GM18873 (cell line): Measurements from ENCODE around the gene PRPF19.

Source experiments
- ATAC-seq: cut with Tn5 transposase; IDR thresholded peaks from one replicate; pipeline ENCODE4 v1.9.1; 2021; ENCODE audit warnings: mild to moderate bottlenecking, moderate library complexity, moderate number of reproducible peaks; ENCODE audit not compliant: unreplicated experiment, low FRiP score

Gene PRPF19

DNA sequence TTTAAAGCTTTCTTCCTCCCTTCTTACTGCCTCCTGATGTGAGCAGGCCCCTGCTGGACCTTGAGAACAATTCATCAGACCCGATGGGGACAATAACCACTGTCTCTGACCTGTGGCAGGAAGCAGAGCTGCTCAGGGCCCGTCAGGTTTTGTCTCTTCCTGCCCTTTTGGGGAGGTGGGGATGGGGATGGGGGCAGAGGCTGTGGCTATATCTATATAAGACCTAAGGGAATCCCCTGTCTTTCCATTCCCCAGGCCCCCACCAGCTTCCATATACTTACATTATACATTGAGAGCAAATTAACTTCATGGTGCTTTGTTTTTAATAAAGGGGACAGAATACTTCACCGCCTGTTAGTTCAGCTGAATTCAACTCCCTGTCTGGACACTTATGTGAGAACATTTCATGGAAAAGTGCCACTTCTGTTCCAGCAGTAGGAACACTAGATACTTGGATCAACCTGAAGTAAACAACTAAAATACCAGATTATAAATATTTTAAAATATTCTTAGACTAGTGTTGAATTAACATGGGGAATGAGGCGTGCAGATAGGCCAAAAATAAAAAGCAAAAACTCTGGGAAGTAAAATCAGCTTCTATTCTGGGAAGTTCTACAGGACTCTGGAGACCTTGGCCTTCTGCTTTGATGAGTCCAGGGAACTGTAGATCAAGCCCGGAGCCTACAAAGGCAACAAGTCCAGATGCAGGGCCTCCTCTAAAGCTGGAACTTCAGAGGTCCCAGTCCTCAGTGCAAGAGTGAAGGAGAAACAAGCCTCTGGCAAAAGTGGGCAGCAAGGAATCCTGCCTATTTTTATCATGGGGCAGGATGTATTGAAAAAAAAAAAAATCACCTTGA is 27.9 kb downstream of the PRPF19 start:
- no peak for ATAC-seq

- no peak for ATAC-seq
These were observed 30.3 kb downstream of the PRPF19 start for GRCh38 chr11:60876168-60876485.

GRCh38 chr11:60875366-60876167 is 30.8 kb downstream of the PRPF19 start:
- no peak for ATAC-seq

GRCh38 chr11:60874421-60875365 is 31.7 kb downstream of the PRPF19 start:
- ATAC-seq, result no peak

DNA sequence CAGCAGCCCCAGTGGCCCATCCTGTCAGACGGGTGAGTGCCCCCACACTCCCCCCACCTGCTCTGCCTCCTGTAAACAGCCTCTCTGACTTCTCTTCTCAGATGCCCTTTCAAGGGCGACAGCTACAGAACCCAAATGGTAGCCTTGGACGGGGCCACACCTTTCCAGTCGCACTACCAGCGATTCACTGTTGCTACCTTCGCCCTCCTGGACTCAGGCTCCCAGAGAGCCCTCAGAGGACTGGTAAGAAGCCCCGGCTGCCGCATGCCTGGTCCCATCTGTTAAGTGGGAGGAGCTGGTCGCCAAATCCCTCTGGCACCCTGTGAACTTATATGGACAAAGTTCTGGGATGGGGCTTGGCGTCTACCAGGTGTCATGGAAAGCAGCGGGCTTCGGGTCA is 32.9 kb downstream of the PRPF19 start:
- ATAC-seq, result no peak

- ATAC-seq, result no peak
These were observed 33.3 kb downstream of the PRPF19 start for GRCh38 chr11:60872961-60873524.

DNA sequence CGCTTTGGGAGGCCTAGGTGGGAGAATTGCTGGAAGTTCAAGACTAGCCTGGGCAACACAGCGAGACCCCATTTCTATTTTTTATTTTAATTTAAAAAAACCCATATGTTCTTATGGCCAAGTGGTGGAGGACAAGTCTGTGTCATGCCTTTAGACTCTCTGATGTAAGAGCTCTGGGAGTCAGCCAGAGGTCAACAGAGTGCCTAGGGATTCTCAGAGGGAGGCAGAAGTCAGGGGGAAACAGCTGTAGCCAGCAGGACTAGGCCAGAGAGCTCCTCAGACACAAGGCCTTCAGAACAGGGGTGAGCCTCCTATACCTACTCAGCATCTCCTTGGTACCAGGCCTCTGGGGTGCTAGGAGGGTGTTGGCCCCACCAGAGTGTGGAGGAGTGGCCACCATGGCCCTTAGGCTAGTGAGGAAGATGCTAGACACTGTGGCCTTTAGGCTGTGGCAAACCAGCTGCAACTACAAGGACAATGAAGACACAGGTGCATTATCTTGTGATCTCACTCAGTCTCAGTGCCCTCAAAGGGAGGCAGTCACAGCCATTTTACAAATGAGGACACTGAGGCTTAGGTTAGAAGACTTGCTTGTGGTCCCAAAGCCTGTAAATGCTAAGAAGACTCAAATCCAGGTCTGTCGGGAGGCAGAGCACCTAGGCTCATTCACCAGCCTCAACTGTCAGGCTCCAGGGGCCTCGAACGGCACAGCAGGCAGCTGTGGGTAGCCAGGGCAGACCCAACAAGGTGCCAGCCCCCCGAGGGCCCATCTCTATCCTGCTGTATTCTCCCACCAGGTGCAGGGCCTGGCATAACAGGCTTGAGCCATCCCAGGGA is 34.0 kb downstream of the PRPF19 start:
- no peak for ATAC-seq

DNA sequence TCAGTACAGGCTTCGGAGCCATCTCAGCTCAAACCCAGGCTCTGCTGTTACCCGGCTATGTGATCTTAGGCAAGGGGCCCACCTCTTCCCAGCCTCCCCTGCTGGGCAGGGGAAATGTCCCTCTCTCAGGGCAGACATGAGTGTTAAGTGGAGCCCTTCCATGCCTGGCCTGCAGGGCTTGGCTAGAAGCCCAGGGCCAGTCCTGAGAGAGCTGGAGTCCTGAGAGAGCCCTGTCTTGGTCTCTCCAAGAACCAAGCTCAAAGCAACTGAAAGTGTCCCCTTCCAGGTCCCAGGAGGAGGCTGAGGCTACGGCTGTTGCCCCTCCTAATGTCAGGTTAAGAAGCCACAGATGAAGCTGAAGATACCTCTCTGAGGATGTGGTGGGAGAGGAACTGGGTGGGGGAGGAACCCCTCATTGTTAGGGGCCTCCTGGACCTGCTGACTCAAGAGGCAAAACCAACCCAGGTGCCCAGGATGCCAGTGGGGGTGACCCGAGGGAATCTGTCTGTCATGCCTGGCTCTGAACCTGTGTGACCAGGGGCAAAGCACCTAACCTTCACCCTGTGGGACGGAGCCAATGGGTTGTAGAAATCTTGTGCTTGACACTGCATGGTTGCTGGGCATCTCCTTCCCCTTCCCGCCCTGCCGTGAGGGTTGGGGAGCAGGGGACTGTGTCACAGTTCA is 34.9 kb downstream of the PRPF19 start:
- ATAC-seq, result no peak

- no peak for ATAC-seq
These were observed 35.5 kb downstream of the PRPF19 start for GRCh38 chr11:60870733-60871377.

- no peak for ATAC-seq
These were observed 36.1 kb downstream of the PRPF19 start for GRCh38 chr11:60870276-60870675.

DNA sequence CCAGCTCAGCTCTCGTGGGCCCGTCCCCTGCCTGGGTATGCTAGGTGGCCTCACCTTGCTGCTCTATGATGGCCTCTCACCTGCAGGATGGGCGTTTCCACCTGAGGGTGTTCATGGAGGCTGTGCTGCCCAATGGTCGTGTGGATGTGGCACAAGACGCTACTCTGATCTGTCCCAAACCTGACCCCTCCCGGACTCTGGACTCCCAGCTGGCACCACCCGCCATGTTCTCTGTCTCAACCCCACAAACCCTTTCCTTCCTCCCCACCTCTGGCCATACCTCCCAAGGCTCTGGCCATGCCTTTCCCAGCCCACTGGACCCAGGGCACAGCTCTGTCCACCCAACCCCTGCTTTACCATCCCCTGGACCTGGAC is 36.9 kb downstream of the PRPF19 start:
- ATAC-seq, result no peak

GRCh38 chr11:60868682-60869450 is 37.5 kb downstream of the PRPF19 start:
- ATAC-seq, result no peak

DNA sequence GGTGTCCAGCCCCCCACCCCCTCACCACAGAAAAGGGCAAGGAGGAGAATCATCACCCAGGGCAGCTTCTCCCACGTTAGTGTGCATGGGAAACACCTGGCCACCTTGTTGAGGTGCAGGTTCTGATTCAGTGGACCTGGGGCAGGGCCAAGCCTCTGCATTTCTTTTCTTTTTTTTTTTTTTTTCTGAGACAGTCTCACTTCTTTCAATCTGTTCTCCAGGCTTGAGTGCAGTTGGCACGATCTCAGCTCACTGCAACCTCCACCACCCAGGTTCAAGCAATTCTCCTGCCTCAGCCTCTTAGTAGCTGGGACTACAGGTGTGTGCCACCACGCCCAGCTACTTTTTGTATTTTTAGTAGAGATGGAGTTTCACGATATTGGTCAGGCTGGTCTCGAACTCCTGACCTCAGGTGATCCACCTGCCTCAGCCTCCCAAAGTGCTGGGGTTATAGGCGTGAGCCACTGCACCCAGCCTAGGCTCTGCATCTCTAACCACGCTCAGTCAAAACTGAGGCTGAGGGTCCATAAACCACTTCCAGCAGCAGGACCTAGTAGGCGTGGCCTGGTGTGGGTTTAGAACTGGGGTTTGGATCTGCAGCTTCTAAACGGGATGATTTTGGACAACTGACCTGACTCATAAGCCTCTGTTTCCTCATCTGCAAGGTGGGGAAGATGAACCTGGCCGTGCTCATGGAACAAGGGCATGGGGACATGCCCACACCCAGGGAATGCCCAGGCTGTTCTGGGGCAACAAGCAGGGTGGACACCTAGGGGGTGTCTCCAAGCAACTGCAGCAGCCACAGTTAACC is 38.3 kb downstream of the PRPF19 start:
- no peak for ATAC-seq

GRCh38 chr11:60866911-60867870 is 39.2 kb downstream of the PRPF19 start, which contains the start of gene ZP1:
ZP1 (plus strand) TSS chr11:60867542; CDS start chr11:60867562, 20 bp downstream.
- ATAC-seq, result no peak

GRCh38 chr11:60864856-60865513 is 41.4 kb downstream of the PRPF19 start:
- ATAC-seq, result no peak
